Globus pallidus (tissue), 1 donor: ENCODE results near the gene MAPKAPK5.
"Not testable (repeated sequence)": the region's sequence is repeated elsewhere in the genome, so short reads cannot be mapped to it uniquely, and the experiment has no call there.

ENCODE experiments used
- DNase-seq: peaks from one replicate; pipeline ENCODE4 v3.0.0-alpha.2; 2015; ENCODE audit warnings: low spot score

Gene MAPKAPK5

GRCh38 chr12:111828338-111828979 lies 13.6 kb upstream of the MAPKAPK5 start:
- no peak for DNase-seq

DNA sequence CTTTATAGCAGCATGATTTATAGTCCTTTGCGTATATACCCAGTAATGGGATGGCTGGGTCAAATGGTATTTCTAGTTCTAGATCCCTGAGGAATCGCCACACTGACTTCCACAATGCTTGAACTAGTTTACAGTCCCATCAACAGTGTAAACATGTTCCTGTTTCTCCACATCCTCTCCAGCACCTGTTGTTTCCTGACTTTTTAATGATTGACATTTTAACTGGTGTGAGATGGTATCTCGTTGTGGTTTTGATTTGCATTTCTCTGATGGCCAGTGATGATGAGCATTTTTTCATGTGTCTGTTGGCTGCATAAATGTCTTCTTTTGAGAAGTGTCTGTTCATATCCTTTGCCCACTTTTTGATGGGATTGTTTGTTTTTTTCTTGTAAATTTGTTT lies 12.4 kb upstream of the MAPKAPK5 start:
- DNase-seq = not testable (repeated sequence)

GRCh38 chr12:111834740-111835386 lies 7.2 kb upstream of the MAPKAPK5 start:
- DNase-seq = not testable (repeated sequence)

DNA sequence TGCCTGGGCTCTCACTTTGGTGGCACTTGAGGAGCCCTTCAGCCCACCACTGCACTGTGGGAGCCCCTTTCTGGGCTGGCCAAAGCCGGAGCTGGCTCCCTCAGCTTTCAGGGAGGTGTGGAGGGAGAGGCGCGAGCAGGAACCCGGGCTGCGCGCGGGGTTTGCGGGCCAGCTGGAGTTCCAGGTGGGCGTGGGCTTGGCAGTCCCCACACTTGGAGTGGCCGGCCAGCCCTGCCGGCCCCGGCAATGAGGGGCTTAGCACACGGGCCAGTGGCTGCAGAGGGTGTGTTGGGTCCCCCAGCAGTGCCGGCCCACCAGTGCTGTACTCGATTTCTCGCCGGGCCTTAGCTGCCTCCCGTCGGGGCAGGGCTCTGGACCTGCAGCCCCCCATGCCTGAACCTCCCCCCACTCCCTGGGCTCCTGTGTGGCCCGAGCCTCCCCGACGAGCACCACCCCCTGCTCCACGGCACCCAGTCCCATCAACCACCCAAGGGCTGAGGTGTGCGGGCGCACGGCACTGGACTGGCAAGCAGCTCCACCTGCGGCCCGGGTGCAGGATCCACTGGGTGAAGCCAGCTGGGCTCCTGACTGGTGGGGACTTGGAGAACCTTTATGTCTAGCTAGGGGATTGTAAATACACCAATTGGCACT lies 6.4 kb upstream of the MAPKAPK5 start:
- not testable (repeated sequence) for DNase-seq

DNA sequence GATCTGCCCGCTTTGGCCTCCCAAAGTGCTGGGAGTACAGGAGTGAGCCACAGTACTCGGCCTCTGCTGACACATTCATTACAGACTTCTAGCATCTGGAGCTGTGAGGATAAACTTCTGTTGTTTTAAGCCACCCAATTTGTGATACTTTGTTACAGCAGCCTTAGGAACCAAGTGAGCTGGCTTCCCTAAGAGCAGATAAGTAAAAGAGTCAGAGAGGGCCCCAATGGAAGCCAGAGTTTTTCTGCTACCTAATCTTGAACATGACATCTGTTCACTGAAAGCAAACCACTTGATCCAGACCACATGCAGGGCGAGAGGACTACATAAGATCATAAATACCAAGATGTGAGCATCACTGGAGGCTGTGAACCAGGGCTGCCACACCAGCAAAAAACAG lies 3.7 kb upstream of the MAPKAPK5 start:
- DNase-seq = no peak

DNA sequence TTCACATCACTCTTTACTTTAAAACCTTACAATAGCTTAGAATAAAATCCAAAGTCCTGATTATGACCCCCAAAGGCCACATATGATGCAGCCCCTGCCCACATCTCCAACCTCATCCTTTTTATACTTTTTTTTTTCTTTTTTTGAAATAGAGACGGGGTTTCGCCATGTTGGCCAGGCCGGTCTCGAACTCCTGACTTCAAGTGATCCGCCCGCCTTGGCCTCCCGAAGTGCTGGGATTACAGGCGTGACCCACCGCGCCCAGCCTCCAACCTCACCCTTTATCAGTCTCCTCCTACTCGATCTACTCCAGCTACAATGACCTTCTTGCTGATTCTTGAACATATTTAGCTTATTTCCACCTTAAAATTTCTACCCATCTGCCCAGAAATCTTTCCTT lies 1.2 kb upstream of the MAPKAPK5 start:
- DNase-seq = no peak

DNA sequence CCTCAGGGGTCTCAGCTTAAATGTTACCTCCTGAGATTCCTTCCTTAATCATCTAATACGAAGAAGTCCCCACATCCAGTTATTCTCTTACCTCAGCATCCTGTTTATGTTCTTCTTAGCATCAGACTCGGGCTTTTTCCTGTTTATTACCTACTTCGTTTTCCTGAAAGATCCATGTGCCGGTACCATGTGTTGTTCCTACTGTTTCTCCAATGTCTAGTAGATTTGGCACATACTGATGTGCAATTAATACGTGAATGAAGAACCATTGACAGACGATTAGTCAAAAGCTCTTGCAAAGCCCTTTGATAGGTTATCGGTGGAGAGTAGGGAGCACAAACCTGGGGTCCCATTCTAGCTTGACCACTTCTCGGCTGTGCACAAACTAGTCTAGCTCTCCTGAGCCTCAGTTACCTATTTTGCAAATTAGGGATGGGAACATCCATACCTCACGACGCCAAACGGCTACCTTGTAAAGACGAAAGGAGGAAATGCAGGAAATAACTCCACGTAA lies 735 bp upstream of the MAPKAPK5 start:
- no peak for DNase-seq

DNA sequence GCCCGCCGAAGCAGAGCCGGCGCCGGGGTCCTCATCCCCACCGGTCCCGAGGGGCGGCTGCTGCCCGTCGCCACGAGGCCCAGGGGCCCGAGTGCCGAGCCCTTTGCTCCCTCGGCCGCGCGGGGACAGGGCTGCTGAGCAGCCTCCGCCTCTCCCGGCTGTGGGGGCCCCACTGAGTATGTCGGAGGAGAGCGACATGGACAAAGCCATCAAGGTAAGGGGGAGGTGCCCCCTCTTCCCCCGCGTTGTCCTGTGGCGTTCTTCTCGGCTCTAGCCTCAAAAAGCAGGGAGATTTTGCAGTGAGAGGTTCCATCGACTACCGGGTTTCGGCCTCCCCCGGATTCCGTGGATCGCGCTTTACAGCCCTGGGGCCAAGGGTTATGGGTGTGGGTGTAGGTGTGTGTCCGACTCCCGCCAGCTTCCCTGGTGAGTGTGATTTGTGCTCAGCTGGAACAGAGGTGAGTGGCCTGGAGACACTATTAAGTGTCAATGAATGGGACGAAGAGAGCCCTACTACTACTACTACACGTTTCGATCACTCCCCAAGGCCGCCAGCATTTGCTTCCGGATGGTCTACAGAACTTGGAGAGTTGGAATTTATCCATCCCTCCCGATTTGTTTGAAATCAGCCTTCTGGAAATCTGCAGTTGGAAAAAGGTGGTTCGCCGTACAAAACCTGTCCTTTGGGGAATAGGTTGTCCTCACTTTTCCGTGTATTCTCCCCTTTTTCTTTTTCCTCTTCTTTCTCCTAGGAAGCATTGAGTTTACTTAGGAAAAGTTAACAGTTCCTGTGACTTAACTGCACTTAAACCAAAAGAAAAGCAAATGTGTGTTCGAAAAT lies 748 bp downstream of the MAPKAPK5 start:
- no peak for DNase-seq

- DNase-seq = no peak
Observed at GRCh38 chr12:111846016-111846415, 4.0 kb downstream of the MAPKAPK5 start.

GRCh38 chr12:111850526-111850925 lies 8.5 kb downstream of the MAPKAPK5 start:
- no peak for DNase-seq

- DNase-seq = no peak
Observed at GRCh38 chr12:111858186-111858585, 16.2 kb downstream of the MAPKAPK5 start.

GRCh38 chr12:111858778-111859177 lies 16.8 kb downstream of the MAPKAPK5 start:
- no peak for DNase-seq

GRCh38 chr12:111864913-111865312 lies 22.9 kb downstream of the MAPKAPK5 start:
- no peak for DNase-seq

DNA sequence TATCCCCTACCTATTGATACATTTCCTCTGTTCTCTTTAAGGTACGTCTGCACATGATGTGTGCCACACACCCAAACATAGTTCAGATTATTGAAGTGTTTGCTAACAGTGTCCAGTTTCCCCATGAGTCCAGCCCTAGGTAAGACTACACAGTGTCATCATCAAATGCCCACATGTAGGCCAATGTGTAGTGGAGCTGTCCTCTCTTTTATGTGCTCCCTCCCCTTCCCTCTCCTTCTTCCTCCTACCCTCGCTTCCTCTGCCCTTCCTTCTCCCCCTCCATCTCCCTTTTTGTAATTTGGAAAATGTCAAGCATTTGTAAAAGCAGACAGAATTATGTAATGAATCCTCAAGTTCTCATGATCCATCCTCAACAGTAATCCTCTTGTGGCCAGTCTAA lies 25.5 kb downstream of the MAPKAPK5 start:
- DNase-seq = no peak

- no peak for DNase-seq
Observed at GRCh38 chr12:111868676-111869588, 26.9 kb downstream of the MAPKAPK5 start.

GRCh38 chr12:111869671-111870070 lies 27.6 kb downstream of the MAPKAPK5 start:
- DNase-seq = no peak

- DNase-seq = no peak
Observed at GRCh38 chr12:111870216-111870615, 28.2 kb downstream of the MAPKAPK5 start.

DNA sequence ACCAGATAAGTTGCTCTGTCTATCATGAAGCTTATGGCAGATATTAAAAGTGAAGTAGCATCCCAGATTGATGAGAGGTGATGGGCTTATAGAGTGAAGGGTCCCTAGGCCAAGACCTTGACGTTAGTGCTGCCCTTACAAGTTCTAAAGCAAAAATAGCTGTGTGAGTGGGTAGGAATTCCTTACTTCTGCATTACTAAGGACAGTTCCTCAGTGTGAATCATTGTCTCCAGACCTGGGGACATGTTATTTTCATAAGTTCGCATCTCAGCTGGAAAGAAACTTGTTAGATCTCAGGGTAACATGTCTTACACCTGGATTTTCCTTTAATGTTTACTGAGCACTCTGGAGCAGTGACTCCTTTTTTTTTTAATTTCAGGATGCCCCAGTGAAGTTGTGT lies 28.7 kb downstream of the MAPKAPK5 start:
- no peak for DNase-seq

- no peak for DNase-seq
Observed at GRCh38 chr12:111873113-111873512, 31.1 kb downstream of the MAPKAPK5 start.

GRCh38 chr12:111881716-111882115 lies 39.7 kb downstream of the MAPKAPK5 start:
- no peak for DNase-seq
